Vagina (tissue), 2 donors: ENCODE data around the gene THSD7B.

Experiments
- POLR2A ChIP-seq, 2 donors: fragments of 450-650 bp; IDR thresholded peaks; one replicate each; pipeline ENCODE4 v1.6.1; 2017; ENCODE audit warnings: antibody characterized with exemption in 2 of 2, mild to moderate bottlenecking in 2 of 2, moderate library complexity in 2 of 2
- TF ChIP-seq, protein P1 (sequence below), 3 experiments: fragments of 450-650 bp in 2 of 3; fragments of 200-600 bp in 1 of 3; sonication (generic) in 1 of 3; IDR thresholded peaks; one replicate each; pipeline ENCODE4 v1.5.1; 2017 to 2019; ENCODE audit warnings: antibody characterized with exemption in 3 of 3, mild to moderate bottlenecking in 2 of 3, moderate library complexity in 2 of 3

DNA sequence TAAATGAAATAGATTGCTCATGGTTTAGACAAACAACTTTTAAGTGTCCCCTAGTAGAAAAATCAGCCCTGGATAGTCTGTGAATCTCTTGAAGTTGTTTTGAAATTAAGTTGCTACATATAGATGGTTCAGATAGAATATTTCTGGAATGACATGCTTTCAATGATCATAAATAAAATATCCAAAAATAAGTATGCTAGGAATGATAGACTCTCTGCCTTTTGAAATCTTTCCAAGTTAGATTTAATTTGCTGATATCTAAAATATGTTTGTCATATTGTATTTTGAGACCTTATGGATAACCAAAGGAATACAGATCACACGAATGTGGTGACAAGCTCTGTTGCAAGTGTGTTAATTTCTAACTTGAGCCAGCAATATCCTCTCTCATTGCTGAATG lies 488.7 kb downstream of the THSD7B start:
- TF ChIP-seq, protein P1, sequence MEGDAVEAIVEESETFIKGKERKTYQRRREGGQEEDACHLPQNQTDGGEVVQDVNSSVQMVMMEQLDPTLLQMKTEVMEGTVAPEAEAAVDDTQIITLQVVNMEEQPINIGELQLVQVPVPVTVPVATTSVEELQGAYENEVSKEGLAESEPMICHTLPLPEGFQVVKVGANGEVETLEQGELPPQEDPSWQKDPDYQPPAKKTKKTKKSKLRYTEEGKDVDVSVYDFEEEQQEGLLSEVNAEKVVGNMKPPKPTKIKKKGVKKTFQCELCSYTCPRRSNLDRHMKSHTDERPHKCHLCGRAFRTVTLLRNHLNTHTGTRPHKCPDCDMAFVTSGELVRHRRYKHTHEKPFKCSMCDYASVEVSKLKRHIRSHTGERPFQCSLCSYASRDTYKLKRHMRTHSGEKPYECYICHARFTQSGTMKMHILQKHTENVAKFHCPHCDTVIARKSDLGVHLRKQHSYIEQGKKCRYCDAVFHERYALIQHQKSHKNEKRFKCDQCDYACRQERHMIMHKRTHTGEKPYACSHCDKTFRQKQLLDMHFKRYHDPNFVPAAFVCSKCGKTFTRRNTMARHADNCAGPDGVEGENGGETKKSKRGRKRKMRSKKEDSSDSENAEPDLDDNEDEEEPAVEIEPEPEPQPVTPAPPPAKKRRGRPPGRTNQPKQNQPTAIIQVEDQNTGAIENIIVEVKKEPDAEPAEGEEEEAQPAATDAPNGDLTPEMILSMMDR (IDR thresholded peaks at IDR 0.05): no peak
- TF ChIP-seq POLR2A (IDR thresholded peaks at IDR 0.05): no peak
